Vagina (tissue), 2 donors: ENCODE data around the gene ATP6V0B. TPM values are rescaled to one million over a fixed set of nuclear protein-coding genes. Genes with fewer than 3 reads are reported as not detected.

Source experiments
- DNase-seq, 2 donors: peaks; one replicate each; pipeline ENCODE4 v3.0.0-alpha.2; 2017; ENCODE audit errors: extremely low spot score in 2 of 2
- H3K27ac ChIP-seq: fragments of 200-600 bp; sonication (generic); one replicate; pipeline ENCODE4 v1.5.1; 2019
- H3K27me3 ChIP-seq: fragments of 200-600 bp; sonication (generic); one replicate; pipeline ENCODE4 v1.5.1; 2019
- H3K36me3 ChIP-seq, 2 donors: fragments of 200-600 bp; sonication (generic); one replicate each; pipeline ENCODE4 v1.5.1; 2017 to 2019
- H3K4me1 ChIP-seq: fragments of 200-600 bp; sonication (generic); one replicate; pipeline ENCODE4 v1.5.1; 2019
- H3K4me3 ChIP-seq, 2 donors: fragments of 200-600 bp; sonication (generic); 1 replicate in 1 of 2; 2 replicates in 1 of 2; pipeline ENCODE4 v1.5.1; 2016 to 2019
- H3K9me3 ChIP-seq: fragments of 200-600 bp; sonication (generic); one replicate; pipeline ENCODE4 v1.5.1; 2019
- POLR2A ChIP-seq, 2 donors: fragments of 450-650 bp; IDR thresholded peaks; one replicate each; pipeline ENCODE4 v1.6.1; 2017; ENCODE audit warnings: antibody characterized with exemption in 2 of 2, mild to moderate bottlenecking in 2 of 2, moderate library complexity in 2 of 2
- POLR2AphosphoS5 ChIP-seq, 2 donors: sonication (generic); formaldehyde crosslinking; IDR thresholded peaks; one replicate each; pipeline ENCODE4 v1.9.0; 2017; ENCODE audit warnings: antibody characterized with exemption in 2 of 2, mild to moderate bottlenecking in 2 of 2, low read depth in 1 of 2; ENCODE audit not compliant: insufficient read depth in 1 of 2
- intact Hi-C: fragments of 100-400 bp; cut with DNase I; formaldehyde crosslinking; loops from one replicate; pipeline ENCODE4 v1.15.1; 2023
- total RNA-seq: library from RNA; depleted of rRNA; stranded (reverse); fragments of >200 nt; gene quantifications from one replicate; pipeline ENCODE4 v1.2.3, GENCODE V29; 2016
- TF ChIP-seq, protein P1 (sequence below), 3 experiments: fragments of 450-650 bp in 2 of 3; fragments of 200-600 bp in 1 of 3; sonication (generic) in 1 of 3; IDR thresholded peaks; one replicate each; pipeline ENCODE4 v1.5.1; 2017 to 2019; ENCODE audit warnings: antibody characterized with exemption in 3 of 3, mild to moderate bottlenecking in 2 of 3, moderate library complexity in 2 of 3

The ATP6V0B gene
- total RNA-seq, result 71.5 TPM

DNA sequence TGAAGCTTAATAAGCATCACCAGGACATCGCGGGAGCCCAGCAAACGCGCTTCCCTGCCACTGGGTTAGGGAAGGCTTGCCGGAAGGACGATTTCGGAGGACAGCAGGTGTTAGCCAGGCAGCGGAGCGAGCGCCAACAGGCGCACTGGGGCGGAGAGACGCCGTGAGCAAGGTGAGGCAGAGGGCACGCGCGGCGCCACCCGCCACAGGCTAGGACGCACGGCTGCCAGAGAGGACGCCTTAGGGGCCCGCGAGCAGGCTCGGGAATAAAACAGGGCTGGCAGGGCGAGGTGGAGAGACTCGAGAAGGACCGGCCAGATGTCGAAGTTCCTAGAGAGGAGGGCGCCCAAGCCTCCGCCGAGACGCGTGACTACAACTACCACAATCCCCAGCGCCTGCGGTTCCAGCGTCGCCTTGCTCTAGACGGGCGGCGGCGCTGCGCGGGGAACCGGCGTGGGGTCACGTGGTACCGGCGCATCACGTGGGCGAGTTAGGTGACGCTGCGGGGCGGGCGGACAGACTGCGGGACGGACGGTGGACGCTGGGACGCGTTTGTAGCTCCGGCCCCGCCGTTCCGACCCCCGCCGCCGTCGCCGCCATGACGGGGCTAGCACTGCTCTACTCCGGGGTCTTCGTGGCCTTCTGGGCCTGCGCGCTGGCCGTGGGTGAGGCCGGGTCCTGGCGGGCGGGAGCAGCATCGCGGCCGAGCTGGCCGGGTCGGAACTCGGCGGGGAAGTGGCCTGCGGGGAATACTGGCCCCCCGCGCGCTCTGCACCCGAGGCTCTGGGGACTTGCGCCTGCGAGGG, at the start of gene ATP6V0B:
Gene ATP6V0B, plus strand, starts transcription at position 518 of the 806 bp plus-strand sequence. Its CDS starts 81 bp downstream, at position 599.
- Histone ChIP-seq H3K36me3 (peaks cover 0 to 20% of the 10 kb centered on the region in 2 donors), H3K27ac (peak within 1 kb of the TSS; percentile 92), H3K4me3 (peak within 1 kb of the TSS; percentile 76 to 94), H3K4me1 (peaks cover 58% of the 10 kb centered on the region), H3K27me3 (no peaks in the 10 kb centered on the region), H3K9me3 (no peaks in the 10 kb centered on the region)
- intact Hi-C loops, result no loop called here
- peak in 1 of 2 donors; percentile 96 for DNase-seq
- peak; percentile 95 to 96 for TF ChIP-seq POLR2AphosphoS5 (IDR thresholded peaks at IDR 0.05; ENCODE audit: insufficient read depth in 1 of 2, low read depth in 1 of 2)
- TF ChIP-seq, protein P1, sequence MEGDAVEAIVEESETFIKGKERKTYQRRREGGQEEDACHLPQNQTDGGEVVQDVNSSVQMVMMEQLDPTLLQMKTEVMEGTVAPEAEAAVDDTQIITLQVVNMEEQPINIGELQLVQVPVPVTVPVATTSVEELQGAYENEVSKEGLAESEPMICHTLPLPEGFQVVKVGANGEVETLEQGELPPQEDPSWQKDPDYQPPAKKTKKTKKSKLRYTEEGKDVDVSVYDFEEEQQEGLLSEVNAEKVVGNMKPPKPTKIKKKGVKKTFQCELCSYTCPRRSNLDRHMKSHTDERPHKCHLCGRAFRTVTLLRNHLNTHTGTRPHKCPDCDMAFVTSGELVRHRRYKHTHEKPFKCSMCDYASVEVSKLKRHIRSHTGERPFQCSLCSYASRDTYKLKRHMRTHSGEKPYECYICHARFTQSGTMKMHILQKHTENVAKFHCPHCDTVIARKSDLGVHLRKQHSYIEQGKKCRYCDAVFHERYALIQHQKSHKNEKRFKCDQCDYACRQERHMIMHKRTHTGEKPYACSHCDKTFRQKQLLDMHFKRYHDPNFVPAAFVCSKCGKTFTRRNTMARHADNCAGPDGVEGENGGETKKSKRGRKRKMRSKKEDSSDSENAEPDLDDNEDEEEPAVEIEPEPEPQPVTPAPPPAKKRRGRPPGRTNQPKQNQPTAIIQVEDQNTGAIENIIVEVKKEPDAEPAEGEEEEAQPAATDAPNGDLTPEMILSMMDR (IDR thresholded peaks at IDR 0.05), result peak; percentile 22 to 45 (median 26)
- TF ChIP-seq POLR2A (IDR thresholded peaks at IDR 0.05), result peak in 1 of 2 donors; percentile 85

DNA sequence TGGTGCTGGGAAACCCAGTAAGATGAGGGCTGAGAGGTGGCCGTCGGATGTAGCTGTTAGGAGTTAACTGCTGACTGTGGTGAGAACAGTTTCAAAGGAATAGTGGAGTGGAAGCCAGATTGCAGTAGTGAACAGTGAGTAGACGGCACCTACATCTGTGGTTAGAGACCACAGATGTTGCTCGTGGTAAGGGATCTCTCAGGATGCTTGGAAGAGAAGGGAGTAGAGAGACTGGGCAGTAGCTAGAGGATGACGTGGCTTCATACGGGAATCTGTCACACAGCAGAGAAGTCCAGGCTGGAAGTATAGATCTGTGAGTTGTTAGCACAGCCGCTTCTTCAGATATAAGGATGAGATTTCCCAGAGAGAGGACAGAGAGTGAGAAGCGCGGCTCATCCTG, 48.9 kb upstream of the ATP6V0B start:
- no peak for TF ChIP-seq POLR2AphosphoS5 (IDR thresholded peaks at IDR 0.05; ENCODE audit: insufficient read depth in 1 of 2, low read depth in 1 of 2)
- TF ChIP-seq, protein P1 (IDR thresholded peaks at IDR 0.05), result no peak
- TF ChIP-seq POLR2A (IDR thresholded peaks at IDR 0.05), result no peak
- DNase-seq, result no peak
- intact Hi-C loops, result no loop called here
- H3K4me3 ChIP-seq, result no peak overlapping the region
- no peaks in the 10 kb centered on the region for H3K36me3 ChIP-seq
- no peaks in the 10 kb centered on the region for H3K27me3 ChIP-seq
- H3K27ac ChIP-seq, result no peak overlapping the region
- H3K9me3 ChIP-seq, result no peaks in the 10 kb centered on the region
- peaks cover 7% of the 10 kb centered on the region for H3K4me1 ChIP-seq

DNA sequence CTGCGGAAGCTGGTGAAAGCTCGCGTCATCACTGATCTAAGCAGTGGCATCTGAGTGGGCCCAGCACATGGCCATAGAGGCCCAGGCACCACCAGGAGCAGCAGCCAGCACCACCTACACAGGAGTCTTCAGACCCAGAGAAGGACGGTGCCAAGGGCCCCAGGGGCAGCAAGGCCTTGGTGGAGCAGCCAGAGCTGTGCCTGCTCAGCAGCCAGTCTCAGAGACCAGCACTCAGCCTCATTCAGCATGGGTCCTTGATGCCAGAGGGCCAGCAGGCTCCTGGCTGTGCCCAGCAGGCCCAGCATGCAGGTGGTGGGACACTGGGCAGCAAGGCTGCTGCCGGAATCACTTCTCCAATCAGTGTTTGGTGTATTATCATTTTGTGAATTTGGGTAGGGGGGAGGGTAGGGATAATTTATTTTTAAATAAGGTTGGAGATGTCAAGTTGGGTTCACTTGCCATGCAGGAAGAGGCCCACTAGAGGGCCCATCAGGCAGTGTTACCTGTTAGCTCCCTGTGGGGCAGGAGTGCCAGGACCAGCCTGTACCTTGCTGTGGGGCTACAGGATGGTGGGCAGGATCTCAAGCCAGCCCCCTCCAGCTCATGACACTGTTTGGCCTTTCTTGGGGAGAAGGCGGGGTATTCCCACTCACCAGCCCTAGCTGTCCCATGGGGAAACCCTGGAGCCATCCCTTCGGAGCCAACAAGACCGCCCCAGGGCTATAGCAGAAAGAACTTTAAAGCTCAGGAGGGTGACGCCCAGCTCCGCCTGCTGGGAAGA, 44.4 kb upstream of the ATP6V0B start:
- H3K4me3 ChIP-seq, result no peak overlapping the region
- intact Hi-C loops, result loop anchor here (5.0 kb wide), 1 partner anchor 168 kb away; no protein-coding TSS in a partner anchor
- no peak for DNase-seq
- peaks cover 41% of the 10 kb centered on the region for H3K4me1 ChIP-seq
- no peaks in the 10 kb centered on the region for H3K36me3 ChIP-seq
- no peak for TF ChIP-seq POLR2AphosphoS5 (IDR thresholded peaks at IDR 0.05; ENCODE audit: insufficient read depth in 1 of 2, low read depth in 1 of 2)
- no peaks in the 10 kb centered on the region for H3K27me3 ChIP-seq
- H3K9me3 ChIP-seq, result no peaks in the 10 kb centered on the region
- H3K27ac ChIP-seq, result peak overlapping the region; percentile 45

DNA sequence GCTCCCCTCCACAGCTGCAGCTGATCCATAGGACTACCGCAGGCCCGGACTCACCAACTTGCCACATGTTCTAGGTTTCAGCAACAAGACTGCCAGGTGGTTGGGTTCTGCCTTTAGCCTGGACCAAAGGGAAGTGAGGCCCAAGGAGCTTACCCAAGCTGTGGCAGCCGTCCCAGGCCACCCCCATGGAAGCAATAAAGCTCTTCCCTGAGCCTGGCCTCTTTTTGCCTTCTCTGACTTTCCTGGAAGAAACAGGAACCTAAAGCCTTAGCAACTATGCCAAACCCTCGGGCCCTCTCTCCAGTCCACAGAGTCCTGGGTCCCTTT, 43.8 kb upstream of the ATP6V0B start:
- no peaks in the 10 kb centered on the region for H3K27me3 ChIP-seq
- TF ChIP-seq POLR2AphosphoS5 (IDR thresholded peaks at IDR 0.05; ENCODE audit: insufficient read depth in 1 of 2, low read depth in 1 of 2) (no peak), POLR2A (IDR thresholded peaks at IDR 0.05) (no peak)
- TF ChIP-seq, protein P1 (IDR thresholded peaks at IDR 0.05), result no peak
- no peaks in the 10 kb centered on the region for H3K9me3 ChIP-seq
- DNase-seq, result no peak
- no peak overlapping the region for H3K4me3 ChIP-seq
- no peaks in the 10 kb centered on the region for H3K36me3 ChIP-seq
- H3K4me1 ChIP-seq, result peaks cover 46% of the 10 kb centered on the region
- no peak overlapping the region for H3K27ac ChIP-seq
- intact Hi-C loops, result loop anchor here (5.0 kb wide), 1 partner anchor 169 kb away; no protein-coding TSS in a partner anchor

DNA sequence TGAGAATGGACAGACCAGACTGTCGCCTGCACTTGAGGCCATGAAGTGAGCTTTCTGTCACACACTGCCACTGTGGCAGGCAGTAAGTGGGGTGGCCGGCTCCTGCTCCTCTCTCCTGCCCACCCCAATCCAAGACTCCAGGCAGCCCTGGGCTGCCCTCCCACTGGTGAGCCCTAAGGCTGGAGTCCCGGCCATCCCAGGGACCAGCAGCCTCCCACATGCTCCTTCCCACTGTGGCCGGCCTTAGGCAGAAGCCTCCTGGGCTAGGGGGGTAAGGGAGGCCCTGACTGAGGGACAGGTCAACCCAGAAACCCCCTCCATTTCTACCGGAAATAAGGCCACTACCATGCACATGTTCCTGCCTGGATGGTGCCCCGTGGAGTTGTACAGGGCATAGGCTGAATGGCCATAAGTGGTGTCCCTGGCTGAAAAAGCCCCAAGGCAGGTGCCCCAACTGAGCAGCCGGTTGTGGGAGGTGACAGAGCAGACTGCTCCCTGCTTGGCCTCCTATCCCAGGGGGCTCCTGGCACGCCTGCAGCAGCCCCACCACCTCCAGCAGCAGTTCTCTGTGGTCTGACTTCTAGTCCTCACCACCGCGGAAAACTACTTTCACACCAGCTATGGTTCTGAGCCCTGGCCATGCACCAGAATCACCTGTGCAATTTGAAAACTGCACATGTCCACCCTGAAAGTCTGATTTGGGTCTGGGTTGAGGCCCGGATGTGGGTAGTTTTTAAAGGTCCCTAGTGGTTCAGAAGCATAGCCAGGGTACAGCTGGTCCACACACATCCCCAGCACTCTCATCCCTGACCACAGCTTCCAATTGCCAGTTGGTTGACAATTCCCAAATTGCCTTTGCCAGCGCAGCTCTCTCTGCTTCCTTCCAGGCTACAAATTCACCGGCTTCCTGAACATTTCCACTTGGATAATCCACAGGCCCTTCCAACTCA, 42.8 kb upstream of the ATP6V0B start:
- Histone ChIP-seq H3K9me3 (no peaks in the 10 kb centered on the region), H3K4me1 (peaks cover 54% of the 10 kb centered on the region), H3K36me3 (no peaks in the 10 kb centered on the region), H3K27me3 (no peaks in the 10 kb centered on the region), H3K4me3 (no peak overlapping the region), H3K27ac (no peak overlapping the region)
- TF ChIP-seq, protein P1 (IDR thresholded peaks at IDR 0.05), result no peak
- TF ChIP-seq POLR2AphosphoS5 (IDR thresholded peaks at IDR 0.05; ENCODE audit: insufficient read depth in 1 of 2, low read depth in 1 of 2), result no peak
- TF ChIP-seq POLR2A (IDR thresholded peaks at IDR 0.05), result no peak
- no peak for DNase-seq
- intact Hi-C loops, result loop anchor here (5.0 kb wide), 1 partner anchor 170 kb away; no protein-coding TSS in a partner anchor
